Activated T-helper 2 cell treated with anti-CD3 and anti-CD28 coated beads, Interferon-gamma antibody, Interleukin-2, Interleukin-4, amounts not matched to agents 10 μg/mL and 5 μg/mL and 100 μg/mL, durations not matched to agents 14 hours and 24 hours and 36 hours (primary cell): ENCODE measurements around the gene BCL2A1. TPM values are rescaled to one million over a fixed set of nuclear protein-coding genes. Genes with fewer than 3 reads are reported as not detected.
A peak's percentile ranks its signal among the peaks of the same experiment; 100 is the strongest.

Experiments
- DNase-seq: peaks from one replicate; pipeline ENCODE4 v3.0.0; 2021; ENCODE audit warnings: low spot score
- H3K27ac Mint-ChIP-seq: one replicate; pipeline ENCODE4 v1.8.0; 2021; ENCODE audit warnings: mixed read lengths
- H3K27me3 Mint-ChIP-seq: one replicate; pipeline ENCODE4 v1.8.0; 2021; ENCODE audit warnings: low read depth, mixed read lengths
- H3K36me3 Mint-ChIP-seq: one replicate; pipeline ENCODE4 v1.8.0; 2021; ENCODE audit warnings: low read depth, mixed read lengths
- H3K4me1 Mint-ChIP-seq: one replicate; pipeline ENCODE4 v1.8.0; 2021; ENCODE audit warnings: low read depth, mixed read lengths
- H3K4me3 Mint-ChIP-seq: one replicate; pipeline ENCODE4 v1.8.0; 2021; ENCODE audit warnings: low read depth, mild to moderate bottlenecking, moderate library complexity, mixed read lengths
- H3K9me3 Mint-ChIP-seq: one replicate; pipeline ENCODE4 v1.8.0; 2021; ENCODE audit warnings: mixed read lengths
- intact Hi-C: fragments of 100-400 bp; cut with micrococcal nuclease; formaldehyde crosslinking; loops from one replicate; pipeline ENCODE4 v1.15.1; 2023
- total RNA-seq: library from RNA; stranded (reverse); gene quantifications from 2 replicates; pipeline ENCODE4 v1.2.3, GENCODE V29; 2022

BCL2A1 gene
- total RNA-seq, 1 donor from 2014 or later = 104 TPM

GRCh38 chr15:79987569-79987955, 16.6 kb upstream of the BCL2A1 start:
- H3K27ac Mint-ChIP-seq = no peak overlapping the region
- intact Hi-C loops = no loop called here
- H3K36me3 Mint-ChIP-seq = no peaks in the 10 kb centered on the region
- no peak overlapping the region for H3K4me3 Mint-ChIP-seq
- H3K27me3 Mint-ChIP-seq = no peaks in the 10 kb centered on the region
- DNase-seq = no peak
- H3K4me1 Mint-ChIP-seq = no peaks in the 10 kb centered on the region
- H3K9me3 Mint-ChIP-seq = no peaks in the 10 kb centered on the region

- intact Hi-C loops = no loop called here
- no peaks in the 10 kb centered on the region for H3K36me3 Mint-ChIP-seq
- H3K4me3 Mint-ChIP-seq = no peak overlapping the region
- H3K4me1 Mint-ChIP-seq = peaks cover 24% of the 10 kb centered on the region
- DNase-seq = no peak
- no peaks in the 10 kb centered on the region for H3K27me3 Mint-ChIP-seq
- no peak overlapping the region for H3K27ac Mint-ChIP-seq
- H3K9me3 Mint-ChIP-seq = no peaks in the 10 kb centered on the region
Measured at GRCh38 chr15:79981831-79982455, 10.9 kb upstream of the BCL2A1 start.

- intact Hi-C loops = no loop called here
Measured at GRCh38 chr15:79978655-79979514, 7.9 kb upstream of the BCL2A1 start.

GRCh38 chr15:79978260-79978654, 7.3 kb upstream of the BCL2A1 start:
- H3K4me3 Mint-ChIP-seq = no peak overlapping the region
- no peak for DNase-seq
- H3K27me3 Mint-ChIP-seq = no peaks in the 10 kb centered on the region
- H3K4me1 Mint-ChIP-seq = peaks cover 31% of the 10 kb centered on the region
- intact Hi-C loops = no loop called here
- no peaks in the 10 kb centered on the region for H3K9me3 Mint-ChIP-seq
- no peaks in the 10 kb centered on the region for H3K36me3 Mint-ChIP-seq
- peak overlapping the region; percentile 34 for H3K27ac Mint-ChIP-seq

More at GRCh38 chr15:79978655-79979514, 7.9 kb upstream of the BCL2A1 start:
- H3K27ac Mint-ChIP-seq = peak overlapping the region; percentile 34
- no peaks in the 10 kb centered on the region for H3K36me3 Mint-ChIP-seq
- no peak overlapping the region for H3K4me3 Mint-ChIP-seq
- no peaks in the 10 kb centered on the region for H3K9me3 Mint-ChIP-seq
- H3K4me1 Mint-ChIP-seq = peaks cover 24% of the 10 kb centered on the region
- no peak for DNase-seq
- no peaks in the 10 kb centered on the region for H3K27me3 Mint-ChIP-seq

GRCh38 chr15:79977431-79978054, 6.5 kb upstream of the BCL2A1 start:
- Mint-ChIP-seq H3K4me3 (no peak overlapping the region), H3K36me3 (no peaks in the 10 kb centered on the region), H3K9me3 (no peaks in the 10 kb centered on the region), H3K27me3 (no peaks in the 10 kb centered on the region), H3K4me1 (peaks cover 37% of the 10 kb centered on the region), H3K27ac (no peak overlapping the region)
- no peak for DNase-seq
- intact Hi-C loops = no loop called here

- intact Hi-C loops = no loop called here
- DNase-seq = no peak
- no peak overlapping the region for H3K4me3 Mint-ChIP-seq
- H3K27me3 Mint-ChIP-seq = no peaks in the 10 kb centered on the region
- H3K27ac Mint-ChIP-seq = peak overlapping the region; percentile 76
- H3K9me3 Mint-ChIP-seq = no peaks in the 10 kb centered on the region
- H3K4me1 Mint-ChIP-seq = peaks cover 40% of the 10 kb centered on the region
- H3K36me3 Mint-ChIP-seq = peaks cover 15% of the 10 kb centered on the region
Measured at GRCh38 chr15:79973456-79974195, 2.6 kb upstream of the BCL2A1 start.

- Mint-ChIP-seq H3K4me3 (peak overlapping the region; percentile 2), H3K4me1 (peaks cover 41% of the 10 kb centered on the region), H3K27ac (no peak overlapping the region), H3K36me3 (peaks cover 23% of the 10 kb centered on the region), H3K9me3 (no peaks in the 10 kb centered on the region), H3K27me3 (no peaks in the 10 kb centered on the region)
- DNase-seq = no peak
- intact Hi-C loops = no loop called here
Measured at GRCh38 chr15:79972863-79973262, 1.9 kb upstream of the BCL2A1 start.

GRCh38 chr15:79970181-79970580, 815 bp downstream of the BCL2A1 start:
- H3K9me3 Mint-ChIP-seq = no peaks in the 10 kb centered on the region
- intact Hi-C loops = no loop called here
- peaks cover 52% of the 10 kb centered on the region for H3K4me1 Mint-ChIP-seq
- peaks cover 44% of the 10 kb centered on the region for H3K36me3 Mint-ChIP-seq
- peak overlapping the region; percentile 98 for H3K4me3 Mint-ChIP-seq
- H3K27me3 Mint-ChIP-seq = no peaks in the 10 kb centered on the region
- peak overlapping the region; percentile 96 for H3K27ac Mint-ChIP-seq
- DNase-seq = no peak

- Mint-ChIP-seq H3K27ac (peak overlapping the region; percentile 86), H3K36me3 (peaks cover 53% of the 10 kb centered on the region), H3K27me3 (no peaks in the 10 kb centered on the region), H3K4me3 (peak overlapping the region; percentile 93), H3K4me1 (peaks cover 58% of the 10 kb centered on the region), H3K9me3 (no peaks in the 10 kb centered on the region)
- DNase-seq = no peak
- intact Hi-C loops = loop anchor here (5.0 to 10.0 kb wide), 2 partner anchors 183 to 324 kb away; partner anchors contain the start of gene FAH
Measured at GRCh38 chr15:79969146-79969545, 1.9 kb downstream of the BCL2A1 start.

- Mint-ChIP-seq H3K4me1 (peaks cover 49% of the 10 kb centered on the region), H3K27me3 (no peaks in the 10 kb centered on the region), H3K4me3 (peak overlapping the region; percentile 93), H3K36me3 (peaks cover 63% of the 10 kb centered on the region), H3K27ac (peak overlapping the region; percentile 99), H3K9me3 (no peaks in the 10 kb centered on the region)
- intact Hi-C loops = loop anchor here (1.0 to 10.0 kb wide), 6 partner anchors 44 to 323 kb away; partner anchors contain the start of genes FAH, MTHFS and ZFAND6
- DNase-seq = peak; percentile 35
Measured at GRCh38 chr15:79967298-79968182, 3.5 kb downstream of the BCL2A1 start.

- Mint-ChIP-seq H3K9me3 (no peaks in the 10 kb centered on the region), H3K4me3 (peak overlapping the region; percentile 93), H3K4me1 (peaks cover 52% of the 10 kb centered on the region), H3K27me3 (no peaks in the 10 kb centered on the region), H3K27ac (peak overlapping the region; percentile 99), H3K36me3 (peaks cover 69% of the 10 kb centered on the region)
- intact Hi-C loops = loop anchor here (1.0 to 10.0 kb wide), 6 partner anchors 43 to 322 kb away; partner anchors contain the start of genes FAH, MTHFS and ZFAND6
- no peak for DNase-seq
Measured at GRCh38 chr15:79966634-79967297, 4.2 kb downstream of the BCL2A1 start.
